ENCODE results near the gene OBSCN.

- TF ChIP-seq, protein P1, sequence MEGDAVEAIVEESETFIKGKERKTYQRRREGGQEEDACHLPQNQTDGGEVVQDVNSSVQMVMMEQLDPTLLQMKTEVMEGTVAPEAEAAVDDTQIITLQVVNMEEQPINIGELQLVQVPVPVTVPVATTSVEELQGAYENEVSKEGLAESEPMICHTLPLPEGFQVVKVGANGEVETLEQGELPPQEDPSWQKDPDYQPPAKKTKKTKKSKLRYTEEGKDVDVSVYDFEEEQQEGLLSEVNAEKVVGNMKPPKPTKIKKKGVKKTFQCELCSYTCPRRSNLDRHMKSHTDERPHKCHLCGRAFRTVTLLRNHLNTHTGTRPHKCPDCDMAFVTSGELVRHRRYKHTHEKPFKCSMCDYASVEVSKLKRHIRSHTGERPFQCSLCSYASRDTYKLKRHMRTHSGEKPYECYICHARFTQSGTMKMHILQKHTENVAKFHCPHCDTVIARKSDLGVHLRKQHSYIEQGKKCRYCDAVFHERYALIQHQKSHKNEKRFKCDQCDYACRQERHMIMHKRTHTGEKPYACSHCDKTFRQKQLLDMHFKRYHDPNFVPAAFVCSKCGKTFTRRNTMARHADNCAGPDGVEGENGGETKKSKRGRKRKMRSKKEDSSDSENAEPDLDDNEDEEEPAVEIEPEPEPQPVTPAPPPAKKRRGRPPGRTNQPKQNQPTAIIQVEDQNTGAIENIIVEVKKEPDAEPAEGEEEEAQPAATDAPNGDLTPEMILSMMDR (IDR thresholded peaks at IDR 0.05), result no peak
- no peak for TF ChIP-seq POLR2A (IDR thresholded peaks at IDR 0.05)
Measured at GRCh38 chr1:228185641-228185965, 22.2 kb upstream of the OBSCN start.

Data from suprapubic skin (tissue), 3 donors.